ENCODE data around the gene LRRTM2.
A peak's percentile ranks its signal among the peaks of the same experiment; 100 is the strongest.
"Not testable (repeated sequence)": the region's sequence is repeated elsewhere in the genome, so short reads cannot be mapped to it uniquely, and the experiment has no call there.

The LRRTM2 gene

DNA sequence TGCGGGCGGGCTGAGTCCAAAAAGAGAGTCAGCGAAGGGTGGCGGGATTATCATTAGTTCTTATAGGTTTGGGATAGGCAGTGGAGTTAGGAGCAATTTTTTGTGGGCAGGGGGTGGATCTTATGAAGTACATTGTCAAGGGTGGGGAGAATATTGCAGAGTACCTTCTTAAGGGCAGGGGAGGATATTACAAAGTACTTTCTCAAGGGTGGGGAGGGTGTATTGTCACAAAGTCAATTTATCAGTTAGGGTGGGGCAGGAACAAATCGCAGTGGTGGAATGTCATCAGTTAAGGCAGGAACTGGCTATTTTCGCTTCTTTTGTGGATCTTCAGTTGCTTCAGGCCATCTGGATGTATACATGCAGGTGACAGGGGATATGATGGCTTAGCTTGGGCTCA is 40.3 kb downstream of the LRRTM2 start:
- not testable (repeated sequence) for DNase-seq

DNA sequence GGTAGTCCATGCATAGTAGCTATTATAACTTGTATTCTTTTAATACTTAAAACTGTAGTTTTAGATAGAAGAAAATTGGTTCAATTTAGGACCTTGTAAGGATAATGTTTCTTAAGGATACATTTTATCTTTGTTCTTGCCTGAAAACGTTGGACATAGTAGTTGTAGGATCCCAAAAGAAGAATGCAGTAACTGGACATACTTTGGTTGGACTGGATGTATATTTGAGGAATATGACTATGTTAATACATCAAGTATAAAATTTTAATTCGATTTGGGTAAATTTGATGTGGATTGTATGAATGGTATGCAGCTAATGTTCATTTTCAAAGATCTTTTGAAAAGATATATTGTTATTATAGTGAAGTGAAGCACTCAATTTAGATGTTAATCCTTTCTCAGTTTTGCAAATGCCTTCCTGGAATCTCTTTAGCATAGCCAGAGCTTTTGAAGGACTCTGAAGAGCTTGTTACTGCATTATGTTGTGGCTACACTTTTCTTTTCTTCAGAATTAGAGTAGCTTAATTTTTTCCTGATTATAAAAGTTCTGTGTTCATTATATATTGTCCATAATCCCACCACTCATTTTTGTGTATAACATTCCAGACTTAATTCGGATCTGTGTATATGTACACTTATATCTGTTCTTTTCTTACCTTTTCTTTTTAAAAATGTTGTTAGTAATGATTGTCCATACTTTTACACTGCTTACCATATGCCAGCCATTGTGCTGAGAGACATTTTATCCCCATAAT is 41.2 kb downstream of the LRRTM2 start:
- DNase-seq: peak; percentile 26

DNA sequence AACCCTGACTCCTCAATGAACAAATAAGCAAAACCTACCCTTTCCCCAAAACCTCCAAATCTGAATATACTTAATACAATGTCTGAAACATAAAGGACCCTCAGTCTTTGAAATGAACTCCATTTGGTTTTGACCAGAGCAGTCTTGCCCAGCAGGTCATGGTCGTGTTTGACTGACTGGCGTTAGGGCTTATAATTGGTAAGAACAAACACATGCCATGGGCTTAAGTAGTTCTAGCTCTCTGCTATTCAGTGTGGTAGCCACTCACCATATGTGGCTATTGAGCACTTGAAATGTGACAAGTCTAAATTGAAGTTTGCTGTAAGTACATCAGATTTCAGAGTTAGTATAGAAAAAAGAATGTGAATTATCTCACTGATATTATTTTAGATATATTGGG is 42.1 kb downstream of the LRRTM2 start:
- DNase-seq: no peak

DNA sequence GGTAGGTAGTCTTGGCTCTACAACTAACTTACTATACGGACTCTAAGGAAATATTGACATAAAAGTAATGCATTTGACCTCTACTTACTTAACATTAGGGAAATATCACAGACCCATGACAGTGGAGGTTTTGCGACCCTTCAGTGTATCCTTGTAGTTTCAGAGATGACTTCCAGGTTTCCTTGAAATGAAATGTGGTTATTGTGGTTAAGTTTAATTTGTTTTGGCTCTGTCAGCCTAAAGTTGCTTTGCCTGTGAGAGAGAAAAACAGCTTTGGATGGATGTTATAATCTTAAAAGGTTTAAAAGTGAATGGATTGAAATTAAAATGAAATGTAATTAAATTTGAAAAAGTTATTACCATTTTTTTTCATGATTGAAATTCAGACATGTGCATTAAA is 42.9 kb downstream of the LRRTM2 start:
- no peak for DNase-seq

DNA sequence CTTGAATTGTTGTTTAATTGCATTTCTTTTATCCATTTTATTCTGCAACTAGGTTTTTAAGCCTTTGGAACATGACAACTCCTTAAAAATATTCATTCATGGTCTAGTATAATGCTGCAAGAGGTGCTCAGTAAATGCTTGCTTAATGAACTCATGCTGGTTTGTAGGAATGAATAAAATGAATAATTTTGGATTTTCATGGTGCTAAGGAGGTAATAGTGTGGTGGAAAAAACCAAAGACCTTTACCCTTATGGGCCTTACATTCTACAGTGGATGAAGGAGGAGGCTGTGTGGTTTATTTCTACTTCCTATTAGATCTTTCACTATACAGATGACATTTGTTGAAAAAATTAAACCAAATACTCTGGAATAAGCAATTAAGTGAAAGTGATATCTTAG is 43.4 kb downstream of the LRRTM2 start:
- DNase-seq: no peak

DNA sequence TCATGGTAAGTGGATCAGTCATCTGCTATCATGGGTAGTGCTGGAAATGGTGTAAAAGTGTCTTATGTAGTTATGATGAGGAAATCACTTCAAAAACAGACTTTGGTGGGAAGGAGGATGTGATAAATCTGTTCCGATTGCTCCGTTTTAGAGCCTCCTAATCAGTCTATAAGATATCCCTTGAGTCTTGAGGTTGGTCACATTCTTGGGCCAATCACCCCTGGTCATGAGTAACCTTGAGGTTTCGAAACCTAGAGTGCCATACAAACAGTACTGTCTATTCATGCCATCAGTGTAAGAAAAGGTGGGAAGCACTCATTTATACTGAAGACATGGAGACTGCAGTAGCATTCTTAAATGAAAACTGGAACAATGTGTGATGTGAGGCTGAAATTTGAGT is 45.8 kb downstream of the LRRTM2 start:
- no peak for DNase-seq

DNA sequence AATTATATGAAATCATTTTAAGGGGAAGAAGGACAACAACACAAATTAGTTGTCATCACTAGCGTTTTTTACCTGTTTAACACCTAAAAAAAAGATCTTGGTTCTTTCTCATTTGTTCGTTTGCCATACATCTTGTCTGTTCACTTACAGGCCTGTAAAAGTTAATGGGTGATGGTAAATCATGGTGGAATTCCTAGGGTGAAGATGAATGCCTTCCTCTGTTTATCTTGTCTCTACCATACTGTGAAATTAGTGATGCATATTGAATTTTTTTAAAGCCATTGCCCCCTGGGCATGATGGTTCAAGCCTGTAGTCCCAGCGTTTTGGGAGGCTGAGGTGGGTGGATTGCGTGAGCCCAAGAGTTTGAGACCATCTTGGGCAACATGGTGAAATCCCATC is 46.6 kb downstream of the LRRTM2 start:
- peak; percentile 31 for DNase-seq

DNA sequence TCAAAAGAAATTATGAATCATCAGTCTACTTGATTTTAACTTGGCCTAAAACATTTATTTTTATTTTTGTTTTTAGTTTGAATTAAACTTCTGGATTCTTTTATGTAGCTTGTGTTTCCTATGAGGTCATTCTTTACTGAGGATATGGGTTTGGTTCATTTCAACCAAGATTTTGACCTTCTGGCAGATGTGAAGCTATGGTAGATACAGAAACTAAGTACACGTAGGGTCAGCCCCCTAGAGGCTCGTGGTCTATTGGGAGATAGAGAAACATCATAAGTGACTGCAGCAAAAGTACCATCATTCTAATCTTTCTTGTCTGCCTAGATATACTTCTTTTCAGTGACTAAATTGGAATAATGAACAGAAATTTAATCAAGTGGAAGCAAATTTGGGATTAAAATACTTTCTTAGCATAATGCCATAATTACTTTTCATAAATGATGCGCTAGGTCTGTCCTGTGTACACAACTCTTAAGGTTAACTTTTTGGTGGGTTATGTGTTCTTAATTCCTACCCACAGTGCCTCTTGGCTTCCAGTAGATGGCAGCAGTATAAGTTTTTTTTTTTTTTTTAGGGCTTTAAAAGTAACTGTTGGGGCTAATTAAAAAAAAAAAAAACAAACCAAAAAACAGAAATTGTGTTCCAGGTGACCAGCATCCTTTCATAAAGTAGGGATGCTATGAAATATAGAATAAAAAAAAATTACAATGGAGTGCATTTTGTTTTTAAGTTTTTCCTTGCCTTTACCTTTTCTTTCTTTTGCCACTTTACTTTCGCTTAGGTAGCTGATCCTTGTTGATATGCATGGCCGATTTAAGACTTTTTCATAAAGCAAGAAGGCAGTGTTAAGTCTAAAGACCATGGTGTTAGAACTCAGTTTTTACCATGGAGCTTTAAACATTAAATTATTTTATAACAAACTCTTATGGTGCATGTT is 49.9 kb downstream of the LRRTM2 start:
- DNase-seq: peak; percentile 20

DNA sequence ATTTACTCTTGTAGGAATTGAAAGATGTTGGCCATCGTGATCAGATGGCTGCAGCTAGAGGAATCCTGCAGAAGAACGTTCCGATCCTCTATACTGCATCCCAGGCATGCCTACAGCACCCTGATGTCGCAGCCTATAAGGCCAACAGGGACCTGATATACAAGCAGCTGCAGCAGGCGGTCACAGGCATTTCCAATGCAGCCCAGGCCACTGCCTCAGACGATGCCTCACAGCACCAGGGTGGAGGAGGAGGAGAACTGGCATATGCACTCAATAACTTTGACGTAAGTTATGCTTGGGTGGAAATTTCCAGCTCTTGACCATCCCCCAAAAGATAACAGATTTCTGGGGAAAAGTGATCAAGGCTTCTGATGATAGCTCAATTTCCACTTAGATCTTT is 50.6 kb downstream of the LRRTM2 start:
- DNase-seq: no peak

DNA sequence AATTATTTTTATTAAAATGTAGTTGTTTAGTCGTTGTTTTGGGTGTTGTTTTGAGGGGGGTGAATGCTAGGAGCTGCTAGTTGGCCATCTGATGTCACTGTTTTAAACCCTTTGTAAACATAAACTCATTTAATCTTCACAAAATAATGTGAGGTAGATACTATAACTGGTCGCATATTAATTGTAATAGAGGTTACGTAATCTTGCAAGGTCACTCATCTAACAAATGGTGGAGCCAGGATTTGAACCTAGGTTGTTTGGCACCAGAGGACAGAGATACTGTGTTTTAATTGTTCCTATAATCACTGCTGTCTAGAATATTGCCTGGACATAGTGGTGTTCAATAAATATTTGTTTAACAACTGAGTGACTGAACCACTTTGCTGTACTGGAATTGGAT is 54.4 kb downstream of the LRRTM2 start:
- DNase-seq: no peak

DNA sequence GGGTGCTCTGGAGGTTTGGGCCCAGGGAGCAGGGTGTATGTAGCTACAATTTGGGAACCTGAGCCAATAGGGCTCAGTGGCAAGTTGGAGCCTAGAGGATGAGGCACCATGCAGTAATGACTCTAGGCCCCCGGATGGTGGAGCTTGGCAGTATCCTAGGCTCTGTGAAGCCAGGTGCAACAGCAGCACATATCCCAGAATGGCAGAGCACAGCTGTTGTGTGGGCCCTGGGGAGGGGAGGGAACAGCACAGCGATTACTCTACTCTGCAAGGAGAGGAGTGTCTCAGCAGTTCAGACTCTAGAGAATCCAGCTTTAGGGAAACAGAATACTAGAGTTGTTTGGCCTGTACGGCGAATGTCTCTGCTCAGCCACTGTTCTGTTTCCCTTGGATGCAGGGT is 56.1 kb downstream of the LRRTM2 start:
- DNase-seq: no peak

Measured in NCI-H146 (cell line).